ENCODE results near the gene CENPVL3.

CENPVL3 gene

GRCh38 chrX:51614353-51615012, 4.2 kb downstream of the CENPVL3 start:
- Histone ChIP-seq H3K36me3 (ENCODE audit: insufficient read depth) (no peaks in the 10 kb centered on the region), H3K79me2 (ENCODE audit: insufficient read depth, low read depth) (no peaks in the 10 kb centered on the region), H3K9ac (no peak overlapping the region), H3K4me1 (ENCODE audit: low read depth, poor library complexity, severe bottlenecking) (no peaks in the 10 kb centered on the region), H3K27me3 (ENCODE audit: insufficient read depth, low read depth) (no peaks in the 10 kb centered on the region), H2AFZ (ENCODE audit: low read depth) (no peak overlapping the region; the same call in 1 of the 2 replicates), H4K20me1 (ENCODE audit: insufficient read depth) (no peaks in the 10 kb centered on the region), H3K4me2 (no peak overlapping the region), H3K4me3 (IDR thresholded peaks at IDR 0.05; ENCODE audit: insufficient read depth, low read depth, low read length) (no peak overlapping the region), H3K27ac (no peak overlapping the region)
- peak; percentile 78 for TF ChIP-seq CTCF (conservative IDR thresholded peaks at IDR 0.05; ENCODE audit: low read depth, low read length)

GRCh38 chrX:51608766-51609165, 9.9 kb downstream of the CENPVL3 start:
- Histone ChIP-seq H3K4me1 (ENCODE audit: low read depth, poor library complexity, severe bottlenecking) (no peaks in the 10 kb centered on the region), H3K9ac (no peak overlapping the region), H3K27ac (no peak overlapping the region), H4K20me1 (ENCODE audit: insufficient read depth) (no peaks in the 10 kb centered on the region), H3K79me2 (ENCODE audit: insufficient read depth, low read depth) (no peaks in the 10 kb centered on the region), H2AFZ (ENCODE audit: low read depth) (no peak overlapping the region), H3K27me3 (ENCODE audit: insufficient read depth, low read depth) (no peaks in the 10 kb centered on the region), H3K4me3 (IDR thresholded peaks at IDR 0.05; ENCODE audit: insufficient read depth, low read depth, low read length) (no peak overlapping the region), H3K4me2 (no peak overlapping the region), H3K36me3 (ENCODE audit: insufficient read depth) (no peaks in the 10 kb centered on the region)
- TF ChIP-seq CTCF (conservative IDR thresholded peaks at IDR 0.05; ENCODE audit: low read depth, low read length) = no peak

- H3K27ac ChIP-seq = no peak overlapping the region
- H3K79me2 ChIP-seq (ENCODE audit: insufficient read depth, low read depth) = no peaks in the 10 kb centered on the region
- no peak overlapping the region for H3K9ac ChIP-seq
- H4K20me1 ChIP-seq (ENCODE audit: insufficient read depth) = no peaks in the 10 kb centered on the region
- no peak for TF ChIP-seq CTCF (conservative IDR thresholded peaks at IDR 0.05; ENCODE audit: low read depth, low read length)
- no peaks in the 10 kb centered on the region for H3K36me3 ChIP-seq (ENCODE audit: insufficient read depth)
- H3K4me3 ChIP-seq (IDR thresholded peaks at IDR 0.05; ENCODE audit: insufficient read depth, low read depth, low read length) = no peak overlapping the region
- H3K27me3 ChIP-seq (ENCODE audit: insufficient read depth, low read depth) = no peaks in the 10 kb centered on the region
- no peak overlapping the region for H3K4me2 ChIP-seq
- no peaks in the 10 kb centered on the region for H3K4me1 ChIP-seq (ENCODE audit: low read depth, poor library complexity, severe bottlenecking)
- no peak overlapping the region for H2AFZ ChIP-seq (ENCODE audit: low read depth)
These were observed 10.6 kb downstream of the CENPVL3 start for GRCh38 chrX:51608126-51608525.

GRCh38 chrX:51606446-51606845, 12.3 kb downstream of the CENPVL3 start:
- H3K27ac ChIP-seq = no peak overlapping the region
- no peak overlapping the region for H3K4me2 ChIP-seq
- H3K27me3 ChIP-seq (ENCODE audit: insufficient read depth, low read depth) = no peaks in the 10 kb centered on the region
- no peaks in the 10 kb centered on the region for H3K36me3 ChIP-seq (ENCODE audit: insufficient read depth)
- no peak for TF ChIP-seq CTCF (conservative IDR thresholded peaks at IDR 0.05; ENCODE audit: low read depth, low read length)
- no peaks in the 10 kb centered on the region for H3K79me2 ChIP-seq (ENCODE audit: insufficient read depth, low read depth)
- no peak overlapping the region for H2AFZ ChIP-seq (ENCODE audit: low read depth)
- H3K4me3 ChIP-seq (IDR thresholded peaks at IDR 0.05; ENCODE audit: insufficient read depth, low read depth, low read length) = no peak overlapping the region
- H3K4me1 ChIP-seq (ENCODE audit: low read depth, poor library complexity, severe bottlenecking) = no peaks in the 10 kb centered on the region
- H4K20me1 ChIP-seq (ENCODE audit: insufficient read depth) = no peaks in the 10 kb centered on the region
- no peak overlapping the region for H3K9ac ChIP-seq

Data from KMS-11 (cell line).